GM18505 (cell line): ENCODE data around the gene FNBP1.

Experiments
- ATAC-seq: cut with Tn5 transposase; IDR thresholded peaks from one replicate; pipeline ENCODE4 v1.9.1; 2021; ENCODE audit not compliant: unreplicated experiment
- POLR2A ChIP-seq: IDR thresholded peaks from 4 replicates; pipeline ENCODE4 v1.6.1; 2011; ENCODE audit warnings: borderline replicate concordance; ENCODE audit not compliant: insufficient read depth, insufficient read length; ENCODE audit errors: extremely low read depth

Gene FNBP1

GRCh38 chr9:130054820-130055219 is 11.8 kb upstream of the FNBP1 start:
- ATAC-seq = no peak

GRCh38 chr9:130054325-130054786 is 11.4 kb upstream of the FNBP1 start:
- no peak for ATAC-seq
- TF ChIP-seq POLR2A = no peak

More at GRCh38 chr9:130054820-130055219, 11.8 kb upstream of the FNBP1 start:
- TF ChIP-seq POLR2A = no peak

- no peak for ATAC-seq
- TF ChIP-seq POLR2A = peak; percentile 88
These were observed 10.7 kb upstream of the FNBP1 start, which contains the start of gene GPR107 for GRCh38 chr9:130053504-130054324. TSS of gene GPR107 (plus strand) at chr9:130053906. CDS start at chr9:130053933, 27 bp downstream.

GRCh38 chr9:130053109-130053503 is 10.1 kb upstream of the FNBP1 start:
- TF ChIP-seq POLR2A = no peak
- ATAC-seq = no peak

- no peak for TF ChIP-seq POLR2A
- ATAC-seq = no peak
These were observed 8.9 kb upstream of the FNBP1 start for GRCh38 chr9:130051855-130052254.

- ATAC-seq = no peak
- no peak for TF ChIP-seq POLR2A
These were observed 7.5 kb upstream of the FNBP1 start for GRCh38 chr9:130050462-130050861.

- ATAC-seq = no peak
- no peak for TF ChIP-seq POLR2A
These were observed 6.6 kb upstream of the FNBP1 start for GRCh38 chr9:130049431-130050210.

GRCh38 chr9:130045725-130046450 is 2.9 kb upstream of the FNBP1 start:
- no peak for ATAC-seq
- no peak for TF ChIP-seq POLR2A

GRCh38 chr9:130043654-130044623 is 950 bp upstream of the FNBP1 start:
- no peak for ATAC-seq
- no peak for TF ChIP-seq POLR2A

- ATAC-seq = peak; percentile 6
- no peak for TF ChIP-seq POLR2A
These were observed 544 bp downstream of the FNBP1 start for GRCh38 chr9:130042406-130042884.

GRCh38 chr9:130041648-130042405 is 1.2 kb downstream of the FNBP1 start:
- no peak for TF ChIP-seq POLR2A
- no peak for ATAC-seq
